Activated CD8-positive, alpha-beta memory T cell treated with anti-CD3 and anti-CD28 coated beads, Interleukin-2, amount 50 U/mL, for 1 hour (primary cell): Measurements from ENCODE around the gene IL22RA1.

Experiments
- DNase-seq: peaks from one replicate; pipeline ENCODE4 v3.0.0-alpha.2; 2020; ENCODE audit errors: extremely low read depth

The IL22RA1 gene

DNA sequence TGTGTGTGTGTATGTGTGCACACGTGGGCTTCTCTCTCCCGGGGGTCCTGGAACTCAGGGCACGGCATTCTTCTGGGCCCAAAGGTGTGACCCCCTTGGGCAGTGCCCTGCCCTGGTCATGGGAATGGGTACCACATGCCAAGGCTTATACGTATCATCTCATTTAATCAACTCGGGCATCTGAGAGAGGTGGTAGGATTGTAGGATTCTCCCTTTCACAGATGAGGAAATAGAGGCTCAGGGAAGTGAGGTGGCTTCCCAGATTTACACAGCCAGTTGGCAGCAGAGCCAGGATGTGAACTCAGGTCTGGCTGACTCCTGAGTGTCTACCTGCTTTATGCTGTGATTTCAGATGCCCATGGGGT, 46.2 kb downstream of the IL22RA1 start:
- no peak for DNase-seq

DNA sequence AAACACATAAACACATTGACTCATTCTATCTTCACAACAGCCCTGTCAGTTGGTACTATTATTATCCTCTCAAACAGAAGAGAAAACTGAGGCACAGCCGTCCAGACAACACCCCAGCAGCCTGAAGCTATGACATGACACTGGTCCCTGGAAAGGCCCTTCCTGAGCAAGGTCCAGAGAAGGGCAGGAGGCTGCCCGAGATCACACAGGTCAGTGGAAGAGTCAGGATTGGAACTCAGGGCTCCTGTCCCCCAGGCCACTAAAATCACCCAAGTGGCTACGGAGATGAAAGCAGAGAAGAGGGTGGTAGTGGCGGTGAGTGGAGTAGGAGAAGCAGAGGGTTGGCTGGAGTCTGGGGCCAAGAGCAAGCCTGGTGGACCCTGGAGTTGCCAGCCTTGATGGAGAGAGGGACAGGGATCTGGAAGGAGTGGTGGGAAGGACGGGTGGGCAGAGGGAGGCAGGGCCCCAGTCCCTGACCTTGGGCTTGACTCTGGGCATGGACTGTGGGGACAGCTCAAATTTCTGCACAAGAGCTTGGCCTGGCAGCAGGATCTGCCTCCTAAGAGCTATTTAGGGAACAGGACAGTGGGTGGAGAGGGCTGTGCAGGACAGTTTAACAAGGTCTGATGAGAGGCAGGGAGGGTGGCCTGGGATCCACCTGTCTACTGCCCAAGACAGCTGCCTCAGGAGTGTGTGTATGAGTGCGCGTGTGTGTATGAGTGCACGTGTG, 46.8 kb downstream of the IL22RA1 start:
- no peak for DNase-seq

DNA sequence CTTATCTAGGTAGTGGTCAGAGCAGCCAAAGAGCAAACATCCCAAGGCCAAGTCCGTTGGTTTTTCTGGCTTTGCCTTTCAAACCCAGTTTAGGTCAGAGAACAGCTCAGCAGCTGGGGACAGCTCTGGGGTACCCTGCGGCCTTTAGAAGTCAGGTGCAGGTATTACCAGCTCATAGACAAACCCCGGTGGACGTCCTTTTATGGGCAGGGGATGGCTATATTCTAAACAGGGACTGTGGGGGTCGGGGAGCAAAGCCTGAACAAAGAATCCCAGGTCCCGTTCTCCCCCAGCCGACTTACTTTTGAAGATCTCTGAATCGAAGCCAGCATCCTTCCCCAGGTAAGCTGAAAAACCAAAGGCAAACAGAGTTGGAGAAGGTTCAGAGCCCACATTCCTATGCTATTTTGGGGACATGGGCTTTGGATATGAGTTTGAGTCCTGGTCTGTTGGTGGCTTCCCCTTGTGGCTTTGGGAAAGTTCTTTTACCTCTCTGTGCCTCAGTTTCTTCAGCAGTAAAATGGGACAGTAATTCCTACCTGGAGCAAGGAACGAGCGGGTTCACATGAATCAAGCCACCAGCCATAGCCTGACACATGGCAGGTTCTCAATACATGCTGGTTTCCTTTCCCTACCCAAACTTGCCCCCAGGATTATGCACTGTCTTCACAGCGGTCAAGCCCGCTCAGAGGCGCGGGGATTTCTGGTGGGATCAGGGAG, 47.6 kb downstream of the IL22RA1 start:
- DNase-seq = no peak

DNA sequence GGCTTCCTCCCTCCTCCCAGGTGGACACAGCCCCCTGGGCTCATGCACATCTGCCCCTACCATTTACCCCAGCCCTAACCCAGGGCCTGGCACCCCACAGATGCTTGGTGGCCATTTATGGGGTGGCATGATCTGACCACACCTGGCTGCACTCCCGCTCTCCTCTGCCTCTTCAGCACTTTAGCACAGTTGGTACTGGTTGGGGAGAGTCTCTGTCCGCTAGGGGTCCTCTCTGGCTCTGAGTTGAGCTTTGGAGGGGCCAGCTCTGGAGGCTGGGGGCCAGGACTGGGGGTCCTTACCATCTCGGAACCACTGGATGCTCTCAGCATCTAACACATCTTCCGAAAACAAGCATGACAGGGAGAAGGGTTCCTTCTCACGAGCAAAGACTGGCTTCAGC, 48.4 kb downstream of the IL22RA1 start:
- DNase-seq = no peak

DNA sequence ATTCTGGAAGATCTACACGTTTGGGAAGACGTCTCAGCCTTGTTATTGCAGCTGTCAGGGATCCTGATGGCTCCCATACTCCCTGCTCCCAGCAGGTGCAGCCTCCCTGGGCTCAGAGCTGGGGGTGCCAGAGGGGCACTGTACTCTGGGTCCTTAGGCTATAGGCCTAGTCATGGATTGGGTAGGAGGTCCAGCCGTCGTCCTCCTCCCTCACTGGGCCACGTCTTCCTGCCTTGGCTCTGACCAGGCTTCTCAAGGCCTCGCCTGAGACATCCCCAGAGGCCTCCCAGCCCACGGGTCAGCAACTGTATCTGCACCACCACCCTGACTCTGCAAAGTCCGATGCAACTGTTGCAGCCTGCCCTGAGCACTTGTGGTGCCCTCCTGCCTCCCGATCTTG, 49.2 kb downstream of the IL22RA1 start:
- DNase-seq = no peak

GRCh38 chr1:24092979-24093378, 50.0 kb downstream of the IL22RA1 start:
- no peak for DNase-seq

DNA sequence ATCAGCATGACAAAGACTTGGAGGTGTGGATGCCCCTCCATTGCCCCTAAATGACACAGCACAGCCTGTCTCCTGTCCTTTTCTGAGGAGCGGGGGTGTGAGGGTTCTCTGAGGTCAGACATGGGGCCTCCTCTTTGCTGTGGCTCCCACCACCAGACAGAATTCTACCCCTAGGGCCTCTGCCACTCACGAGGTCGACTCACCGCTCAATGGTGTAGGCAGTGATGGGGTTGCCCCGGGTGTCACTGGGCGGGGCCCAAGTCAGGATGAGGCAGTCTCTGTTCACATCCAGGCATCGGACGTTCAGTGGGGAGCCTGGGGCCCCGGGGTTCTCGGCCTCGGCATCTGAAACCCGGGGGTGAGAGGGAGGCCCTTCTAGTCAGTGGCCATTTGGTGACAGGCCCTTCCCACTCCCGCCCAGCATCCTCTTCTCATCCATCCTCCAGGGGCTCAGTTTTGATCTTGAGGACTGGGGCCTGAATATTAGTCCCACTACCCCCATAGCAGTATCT, 50.9 kb downstream of the IL22RA1 start:
- DNase-seq = no peak

DNA sequence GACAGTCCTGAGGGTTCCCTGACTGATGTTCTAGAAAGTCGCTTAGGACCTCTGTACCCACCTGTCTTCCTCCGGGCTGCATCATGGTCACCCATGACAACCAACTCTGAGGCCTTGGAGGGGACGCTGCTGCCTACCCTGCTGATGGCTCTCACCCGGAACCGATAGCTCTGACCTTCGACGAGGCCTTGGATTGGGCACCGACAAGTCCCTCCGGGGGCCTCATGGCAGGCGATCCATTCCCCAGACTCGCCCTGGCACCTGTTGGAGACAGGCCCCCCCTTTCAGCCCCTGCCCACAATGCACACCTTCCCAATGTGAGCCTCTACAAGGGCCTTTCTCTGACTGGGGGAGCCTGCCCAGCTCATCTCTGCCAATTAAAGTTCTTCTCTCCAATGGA, 52.2 kb downstream of the IL22RA1 start:
- DNase-seq = no peak

- no peak for DNase-seq
These were observed 53.0 kb downstream of the IL22RA1 start for GRCh38 chr1:24089743-24090555.

DNA sequence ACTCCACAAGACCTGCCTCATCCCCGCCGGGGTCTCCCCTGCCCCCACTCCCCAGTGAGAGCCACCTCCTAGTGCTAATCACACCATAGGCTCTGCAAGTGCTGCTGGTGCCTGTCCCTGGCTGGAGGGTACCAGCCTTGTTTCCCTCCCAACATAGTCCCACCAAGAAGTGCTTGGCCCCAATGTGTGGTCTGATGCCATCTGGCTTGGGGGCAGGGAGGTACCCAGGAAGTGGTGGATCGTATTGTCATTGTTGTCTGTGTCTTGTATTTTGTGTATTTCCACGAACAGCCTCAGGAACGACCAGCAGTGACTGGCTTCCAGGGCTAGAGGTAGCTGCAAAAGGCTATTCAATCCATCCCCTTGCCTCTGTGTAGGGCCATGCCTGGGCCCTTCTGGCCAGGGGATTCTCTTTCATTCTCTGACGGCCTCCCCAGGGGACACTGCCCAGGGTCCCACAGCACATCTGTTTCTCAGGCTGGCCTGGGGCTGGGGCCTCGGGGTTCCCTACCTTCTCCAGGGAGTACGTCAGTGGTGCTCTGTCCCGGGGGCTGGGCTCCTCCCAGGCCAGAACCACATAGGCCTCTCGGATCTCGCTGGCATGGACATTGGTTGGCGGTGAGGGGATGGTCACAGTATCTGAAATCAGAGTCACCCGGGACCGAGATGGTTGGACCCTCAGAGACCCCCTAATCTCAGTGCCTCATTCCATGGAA, 53.8 kb downstream of the IL22RA1 start:
- no peak for DNase-seq

DNA sequence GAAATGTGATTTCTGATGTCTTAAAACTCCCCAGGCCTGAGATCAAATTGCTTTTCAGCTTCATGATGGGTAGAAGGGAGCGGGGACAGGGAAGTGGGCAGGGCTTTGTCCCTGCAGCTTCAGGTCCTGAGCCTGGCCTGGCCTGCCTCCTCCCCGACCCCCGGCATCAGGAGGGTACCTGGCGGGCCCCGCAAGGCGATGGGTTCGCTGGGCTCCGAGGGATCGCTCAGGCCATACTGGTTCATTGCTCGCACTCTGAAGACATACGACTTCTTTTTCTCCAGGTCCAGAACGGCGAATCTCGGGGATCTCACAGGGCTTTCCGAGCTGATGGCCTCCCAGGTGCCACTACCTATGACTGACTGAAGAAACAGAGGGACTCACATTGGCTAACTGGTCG, 56.5 kb downstream of the IL22RA1 start:
- DNase-seq = no peak

- no peak for DNase-seq
These were observed 57.4 kb downstream of the IL22RA1 start for GRCh38 chr1:24085546-24085945.

GRCh38 chr1:24085007-24085406, 57.9 kb downstream of the IL22RA1 start:
- DNase-seq = no peak

DNA sequence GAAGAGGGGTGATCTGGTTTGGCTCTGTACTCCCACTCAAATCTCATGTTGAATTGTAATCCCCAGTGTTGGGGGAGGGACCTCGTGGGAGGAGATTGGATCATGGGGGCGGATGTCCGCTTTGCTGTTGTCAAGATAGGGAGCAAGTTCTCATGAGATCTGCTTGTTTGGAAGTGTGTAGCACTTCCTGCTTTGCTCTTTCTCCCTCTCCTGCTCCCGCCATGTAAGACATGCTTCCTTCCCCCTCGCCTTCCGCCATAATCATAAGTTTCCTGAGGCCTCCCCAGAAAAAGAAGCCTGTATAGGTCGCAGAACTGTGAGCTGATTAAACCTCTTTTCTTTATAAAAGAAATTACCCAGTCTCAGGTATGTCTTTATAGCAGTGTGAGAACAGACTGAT, 58.9 kb downstream of the IL22RA1 start:
- no peak for DNase-seq

- DNase-seq = no peak
These were observed 60.6 kb downstream of the IL22RA1 start for GRCh38 chr1:24082372-24082771.

DNA sequence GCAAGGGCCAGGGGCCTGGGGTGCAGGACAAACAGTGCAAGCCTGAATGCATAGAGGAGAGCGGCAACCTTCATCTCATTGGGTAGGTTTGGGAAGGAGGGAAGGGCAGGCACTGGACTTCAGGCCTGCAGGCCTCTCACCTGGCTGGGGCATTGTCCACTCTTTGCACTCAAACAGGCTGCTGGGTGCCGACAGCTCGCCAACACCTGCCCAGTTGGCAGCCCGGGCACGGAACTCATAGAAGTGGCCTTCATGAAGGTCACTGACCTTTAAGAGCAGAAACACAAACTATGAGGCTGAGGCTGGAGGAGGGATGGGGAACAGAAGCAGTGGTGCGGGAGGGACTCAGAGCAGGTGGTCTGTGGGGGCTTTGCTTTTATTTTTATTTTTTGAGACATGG, 61.8 kb downstream of the IL22RA1 start:
- no peak for DNase-seq

GRCh38 chr1:24080131-24080530, 62.8 kb downstream of the IL22RA1 start:
- no peak for DNase-seq

- no peak for DNase-seq
These were observed 65.5 kb downstream of the IL22RA1 start for GRCh38 chr1:24077278-24077978.

DNA sequence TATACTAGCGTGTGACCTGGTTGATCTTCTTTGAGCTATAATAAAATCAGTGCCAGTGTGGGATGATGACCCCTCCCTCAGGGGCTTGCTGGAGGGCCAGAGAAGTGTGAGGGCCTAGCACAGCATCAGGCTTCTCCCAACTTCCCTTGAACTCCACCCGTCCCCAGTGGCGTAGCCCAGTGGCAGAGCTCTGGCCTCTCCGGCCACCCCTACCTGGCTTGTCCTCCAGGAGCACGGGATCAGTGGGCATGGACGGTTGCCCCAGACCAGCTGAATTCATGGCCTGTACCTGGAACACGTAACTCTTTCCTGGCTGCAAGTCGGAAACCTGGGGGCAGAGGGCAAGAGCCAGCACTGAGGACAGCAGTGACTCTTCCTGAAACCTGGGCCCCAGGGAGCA, 67.0 kb downstream of the IL22RA1 start:
- DNase-seq = no peak

- no peak for DNase-seq
These were observed 67.4 kb downstream of the IL22RA1 start for GRCh38 chr1:24075590-24075854.

DNA sequence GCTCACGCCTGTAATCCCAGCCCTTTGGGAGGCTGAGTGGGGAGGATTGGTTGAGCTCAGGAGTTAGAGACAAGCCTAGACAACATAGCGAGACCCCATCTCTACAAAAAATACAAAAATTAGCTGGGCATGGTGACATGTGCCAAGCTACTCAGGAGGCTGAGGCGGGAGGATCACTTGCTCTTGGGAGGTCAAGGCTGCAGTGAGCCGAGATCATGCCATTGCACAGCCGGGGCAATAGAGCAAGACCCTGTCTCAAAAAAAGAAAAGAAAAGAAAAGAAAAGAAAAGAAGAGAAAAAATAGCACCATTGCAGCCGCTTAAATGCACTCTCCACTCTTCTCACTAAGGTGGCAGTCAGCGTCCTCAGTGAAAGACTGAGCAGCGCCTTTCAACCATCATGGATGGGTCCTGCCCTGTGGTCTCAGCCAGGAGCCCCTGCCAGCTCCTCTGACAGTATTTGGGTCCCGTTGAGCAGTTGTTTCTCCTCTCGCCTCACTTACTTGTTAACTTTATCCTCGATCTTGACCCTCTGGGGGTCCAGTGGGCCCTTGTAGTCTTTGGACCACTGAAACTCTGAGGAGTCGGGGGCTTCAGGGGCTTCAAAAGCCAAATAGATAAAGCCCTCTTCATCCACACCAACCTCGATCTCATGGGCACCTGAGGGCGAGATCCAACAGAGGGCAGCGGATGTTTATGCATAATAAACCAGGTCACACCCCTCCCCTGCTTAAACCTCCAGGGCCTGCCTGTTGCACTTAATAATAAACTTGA, 67.9 kb downstream of the IL22RA1 start:
- DNase-seq = no peak
